SK-N-SH (cell line): ENCODE measurements around the gene RARA. TPM values are rescaled to one million over a fixed set of nuclear protein-coding genes. Genes with fewer than 3 reads are reported as not detected.

Source experiments
- CTCF ChIA-PET: fragments of 300-600, 350-600 bp; formaldehyde crosslinking; extraction: SDS; loops from one replicate; lab custom pipeline; 2021; lab: Yijun Ruan, JAX
- POLR2A ChIA-PET: fragments of 350-600 bp; sonication (Branson Sonifier 250); formaldehyde crosslinking; extraction: SDS; loops from one replicate; lab custom pipeline; 2020; ENCODE audit warnings: antibody characterized with exemption, inconsistent platforms; lab: Yijun Ruan, JAX
- DNase-seq: peaks from one replicate; pipeline ENCODE4 v3.0.0; 2012
- H2AFZ ChIP-seq: fragments of 200-600 bp; sonication (generic); 2 replicates; pipeline ENCODE4 v1.8.1; 2016; ENCODE audit warnings: antibody characterized with exemption, mild to moderate bottlenecking, low read depth
- H3F3A ChIP-seq: fragments of 200-600 bp; sonication (generic); replicated peaks from 2 replicates; pipeline ENCODE3; 2016; ENCODE audit warnings: antibody characterized with exemption, mild to moderate bottlenecking; ENCODE audit not compliant: insufficient read depth
- H3K27ac ChIP-seq, 2 experiments: fragments of 200-500 bp in 1 of 2; fragments of 200-600 bp in 1 of 2; sonication (Bioruptor generic) in 1 of 2; sonication (generic), shearing (Covaris generic) in 1 of 2; 2 replicates each; pipeline versions ENCODE4 v1.5.1 to v1.6.1; 2014 to 2016; ENCODE audit warnings: low read depth in 2 of 2, inconsistent platforms in 1 of 2, low read length in 1 of 2, mild to moderate bottlenecking in 1 of 2, mixed read lengths in 1 of 2
- H3K27me3 ChIP-seq: fragments of 200-600 bp; sonication (generic), shearing (Covaris generic); 2 replicates; pipeline ENCODE4 v1.6.1; 2016; ENCODE audit warnings: mixed run types; ENCODE audit not compliant: insufficient read depth
- H3K36me3 ChIP-seq, 2 experiments: fragments of 200-500 bp in 1 of 2; fragments of 200-600 bp in 1 of 2; sonication (Bioruptor generic) in 1 of 2; sonication (generic) in 1 of 2; replicated peaks in 1 of 2; 2 replicates each; pipeline versions ENCODE3 to v1.5.1; 2014 to 2016; ENCODE audit warnings: low read length in 1 of 2, mild to moderate bottlenecking in 1 of 2; ENCODE audit not compliant: insufficient read depth in 2 of 2, control insufficient read depth in 1 of 2
- H3K4me1 ChIP-seq, 2 experiments: fragments of 200-500 bp in 1 of 2; fragments of 200-600 bp in 1 of 2; sonication (Bioruptor generic) in 1 of 2; sonication (generic), shearing (Covaris generic) in 1 of 2; 2 replicates each; pipeline versions ENCODE4 v1.5.1 to v1.6.1; 2014 to 2016; ENCODE audit warnings: low read depth in 1 of 2, low read length in 1 of 2, mixed run types in 1 of 2; ENCODE audit not compliant: insufficient read depth in 2 of 2, control insufficient read depth in 1 of 2
- H3K4me2 ChIP-seq: fragments of 200-600 bp; sonication (generic), shearing (Covaris generic); 2 replicates; pipeline ENCODE4 v1.6.1; 2017; ENCODE audit warnings: mixed run types
- H3K4me3 ChIP-seq, 2 experiments: fragments of 200-500 bp in 1 of 2; fragments of 200-600 bp in 1 of 2; sonication (Bioruptor generic) in 1 of 2; sonication (generic), shearing (Covaris generic) in 1 of 2; 2 replicates each; pipeline versions ENCODE4 v1.5.1 to v1.8.1; 2014 to 2016; ENCODE audit warnings: low read depth in 2 of 2, inconsistent platforms in 1 of 2, low read length in 1 of 2, mild to moderate bottlenecking in 1 of 2, mixed read lengths in 1 of 2, moderate library complexity in 1 of 2
- H3K79me2 ChIP-seq: fragments of 200-600 bp; sonication (generic); 2 replicates; pipeline ENCODE4 v1.8.1; 2017; ENCODE audit warnings: mild to moderate bottlenecking; ENCODE audit not compliant: insufficient read depth
- H3K9ac ChIP-seq: fragments of 200-600 bp; sonication (generic); 2 replicates; pipeline ENCODE4 v1.6.1; 2017; ENCODE audit warnings: mixed run types
- H3K9me2 ChIP-seq: fragments of 200-600 bp; sonication (generic); 2 replicates; pipeline ENCODE4 v1.6.1; 2017; ENCODE audit warnings: mixed run types
- H3K9me3 ChIP-seq: fragments of 200-600 bp; sonication (generic); 2 replicates; pipeline ENCODE4 v1.6.1; 2017; ENCODE audit warnings: mixed run types, mild to moderate bottlenecking, moderate library complexity
- H4K20me1 ChIP-seq: fragments of 200-600 bp; sonication (generic); 2 replicates; pipeline ENCODE4 v1.6.1; 2017; ENCODE audit warnings: mild to moderate bottlenecking, mixed run types; ENCODE audit not compliant: insufficient read depth
- CHD2 ChIP-seq: fragments of 150-350 bp; IDR thresholded peaks from 2 replicates; pipeline ENCODE4 v1.6.1; 2018; ENCODE audit warnings: low read length; ENCODE audit not compliant: partially characterized antibody
- ELF1 ChIP-seq: IDR thresholded peaks from 2 replicates; pipeline ENCODE4 v1.4.0; 2012
- EP300 ChIP-seq, 2 experiments: IDR thresholded peaks; 2 replicates each; pipeline versions ENCODE4 v1.4.0 to v1.6.1; 2012; ENCODE audit warnings: borderline replicate concordance in 1 of 2, low read depth in 1 of 2, low read length in 1 of 2
- FOXM1 ChIP-seq: IDR thresholded peaks from 2 replicates; pipeline ENCODE4 v1.4.0; 2012; ENCODE audit warnings: low read depth, mild to moderate bottlenecking
- GATA2 ChIP-seq: sonication (generic); formaldehyde crosslinking; IDR thresholded peaks from 2 replicates; pipeline ENCODE4 v1.5.0; 2020; ENCODE audit warnings: mild to moderate bottlenecking, missing genetic modification reagents
- MXI1 ChIP-seq: IDR thresholded peaks from 2 replicates; pipeline ENCODE4 v1.6.1; 2012; ENCODE audit warnings: mild to moderate bottlenecking, low read depth, low read length, improper control_type of control experiment
- NFIC ChIP-seq: IDR thresholded peaks from 2 replicates; pipeline ENCODE4 v1.4.0; 2012; ENCODE audit warnings: borderline replicate concordance
- NRF1 ChIP-seq: IDR thresholded peaks from 2 replicates; pipeline ENCODE4 v1.6.1; 2012; ENCODE audit warnings: low read depth, mild to moderate bottlenecking, low read length
- PBX3 ChIP-seq: IDR thresholded peaks from 2 replicates; pipeline ENCODE4; 2012
- POLR2AphosphoS5 ChIP-seq: IDR thresholded peaks from 2 replicates; pipeline ENCODE4 v1.6.1; 2012; ENCODE audit warnings: low read depth, low read length
- RAD21 ChIP-seq: IDR thresholded peaks from 2 replicates; pipeline ENCODE4 v1.6.1; 2012; ENCODE audit warnings: mild to moderate bottlenecking, low read length
- RCOR1 ChIP-seq: fragments of 150-350 bp; IDR thresholded peaks from 2 replicates; pipeline ENCODE4 v1.6.1; 2017; ENCODE audit warnings: antibody characterized with exemption, low read length
- RXRA ChIP-seq: IDR thresholded peaks from 2 replicates; pipeline ENCODE4 v1.4.0; 2012; ENCODE audit warnings: low read depth, mild to moderate bottlenecking, borderline replicate concordance
- SIN3A ChIP-seq: IDR thresholded peaks from 2 replicates; pipeline ENCODE4 v1.6.1; 2012; ENCODE audit warnings: low read depth, mild to moderate bottlenecking, low read length, moderate library complexity, borderline replicate concordance
- SMC3 ChIP-seq: IDR thresholded peaks from 2 replicates; pipeline ENCODE4 v1.6.1; 2012; ENCODE audit warnings: low read depth, low read length, improper control_type of control experiment
- TAF1 ChIP-seq: IDR thresholded peaks from 2 replicates; pipeline ENCODE4 v1.6.1; 2012; ENCODE audit warnings: low read depth, mild to moderate bottlenecking, low read length, moderate library complexity, borderline replicate concordance
- TCF12 ChIP-seq: IDR thresholded peaks from 2 replicates; pipeline ENCODE4 v1.4.0; 2012
- WGBS: methylation state at CpG from one replicate; pipeline ENCODE4 v1.1.6; 2017; ENCODE audit warnings: low lambda C conversion rate; 5-methylcytosine and 5-hydroxymethylcytosine counted together
- polyA plus RNA-seq, 3 experiments: library from polyadenylated mRNA; depleted of rRNA; stranded (reverse); fragments of >200 nt; gene quantifications; 2 replicates each; pipeline ENCODE4 v1.2.3, GENCODE V29; 2012
- TF ChIP-seq, protein P1 (sequence below): IDR thresholded peaks from 2 replicates; pipeline ENCODE4 v1.4.0; 2012; ENCODE audit warnings: low read depth

Gene RARA
- polyA plus RNA-seq (2012; rRNA removed), result 8.9 and 13.3 TPM in 2 replicates
- 6.9 and 9.6 TPM in 2 replicates for polyA plus RNA-seq (2012; cell fraction: cytosol; rRNA removed)
- polyA plus RNA-seq (2012; cell fraction: nucleus; rRNA removed), result 13.2 and 15.0 TPM in 2 replicates

DNA sequence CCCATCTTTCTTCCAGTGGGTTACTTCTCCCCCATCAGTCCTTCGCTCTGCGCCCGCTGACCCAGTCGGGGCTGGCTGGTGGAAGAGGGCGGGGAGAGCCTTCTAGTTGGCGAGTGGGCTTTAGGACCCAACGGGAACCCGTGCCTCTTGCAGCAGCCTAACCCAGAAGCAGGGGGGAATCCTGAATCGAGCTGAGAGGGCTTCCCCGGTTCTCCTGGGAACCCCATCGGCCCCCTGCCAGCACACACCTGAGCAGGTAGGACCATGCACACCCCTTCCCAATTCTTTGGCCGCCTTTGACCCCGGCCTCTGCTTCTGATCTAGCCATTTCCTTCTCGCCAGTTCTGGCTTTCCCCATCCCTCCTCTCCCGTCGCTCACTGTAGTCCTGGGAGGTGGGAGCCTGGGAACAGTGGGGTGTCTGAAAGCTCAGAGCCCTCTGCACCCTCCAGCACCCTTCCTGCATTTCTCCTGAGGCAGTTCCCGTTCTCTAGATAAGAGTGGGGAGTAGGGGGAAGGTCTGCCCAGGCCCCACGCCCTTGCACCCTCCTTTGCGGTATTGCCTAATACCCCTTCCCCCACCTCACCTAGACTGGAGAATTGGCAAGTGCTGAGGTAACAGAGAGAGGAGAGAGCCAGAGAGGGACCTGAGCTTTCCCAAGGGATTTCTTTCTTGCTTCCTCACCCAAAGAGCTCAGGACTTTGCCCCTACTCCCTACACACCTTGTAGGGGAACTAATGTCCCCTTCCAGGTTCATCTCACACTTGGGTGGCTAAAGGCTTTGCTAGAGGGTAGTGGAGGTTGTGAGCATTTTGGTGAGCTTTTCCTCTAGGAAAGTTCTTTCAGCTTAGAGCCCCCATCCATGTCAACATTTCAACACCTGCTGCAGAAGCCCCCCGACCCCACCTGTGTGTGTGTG is at the start of gene RARA:
Gene RARA, plus strand, starts transcription at position 150 of the 918 bp plus-strand sequence. CDS start 22,039 bp downstream, outside the sequence.
- ChIA-PET CTCF (interaction anchor here (0.6 to 57.6 kb wide), 9 partner anchors 4 to 224 kb away, joined by 3 to 1706 read pairs (median 4); partner anchors contain the start of genes CDC6, GJD3, RARA and WIPF2), POLR2A (interaction anchor here (0.6 to 3.9 kb wide), 9 partner anchors 8 to 233 kb away, joined by 3 to 27 read pairs (median 4); no protein-coding TSS in a partner anchor)
- peak; percentile 27 for TF ChIP-seq RAD21
- peak; percentile 39; the same call in 1 of the 2 replicates for TF ChIP-seq TAF1
- TF ChIP-seq ELF1, result no peak
- peak; percentile 66; the same call in 1 of the 2 replicates for TF ChIP-seq TCF12
- TF ChIP-seq, protein P1, sequence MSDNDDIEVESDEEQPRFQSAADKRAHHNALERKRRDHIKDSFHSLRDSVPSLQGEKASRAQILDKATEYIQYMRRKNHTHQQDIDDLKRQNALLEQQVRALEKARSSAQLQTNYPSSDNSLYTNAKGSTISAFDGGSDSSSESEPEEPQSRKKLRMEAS, result 0 out of 2 replicates have a peak, but pooled peaks have one; percentile 49
- TF ChIP-seq RCOR1, result no peak
- peak; percentile 72; the same call in 1 of the 2 replicates for TF ChIP-seq SIN3A
- no peak for TF ChIP-seq EP300 (IDR thresholded peaks at IDR 0.05; ENCODE audit: borderline replicate concordance in 1 of 2, low read depth in 1 of 2, low read length in 1 of 2)
- 0 out of 2 replicates have a peak, but pooled peaks have one; percentile 24 for TF ChIP-seq GATA2 (CRISPR knock-in tag)
- no peak for TF ChIP-seq FOXM1
- peak; percentile 51 for TF ChIP-seq NFIC
- peak; percentile 61 for TF ChIP-seq CHD2
- peak; percentile 49 for TF ChIP-seq PBX3
- peak; percentile 14; the same call in 1 of the 2 replicates for TF ChIP-seq SMC3
- peak; percentile 35; the same call in 1 of the 2 replicates for TF ChIP-seq MXI1
- no peak for TF ChIP-seq NRF1
- no peak for TF ChIP-seq POLR2AphosphoS5
- TF ChIP-seq RXRA, result no peak
- Histone ChIP-seq H3K36me3 (no peaks in the 10 kb centered on the region), H3K4me3 (peak within 1 kb of the TSS; percentile 65 to 69), H3K9me3 (no peaks in the 10 kb centered on the region), H3K27ac (peak within 1 kb of the TSS; percentile 95 to 99), H2AFZ (no peak within 1 kb of the TSS), H3K79me2 (peaks cover 13% of the 10 kb centered on the region; the same call in 1 of the 2 replicates), H3K27me3 (no peaks in the 10 kb centered on the region), H3K4me1 (peaks cover 69 to 90% of the 10 kb centered on the region in 2 experiments), H3K4me2 (peak within 1 kb of the TSS; percentile 81), H3F3A (peaks cover 59% of the 10 kb centered on the region), H3K9me2 (no peaks in the 10 kb centered on the region), H4K20me1 (no peaks in the 10 kb centered on the region), H3K9ac (peak within 1 kb of the TSS; percentile 58)
- WGBS, result 19% methylated on average over 18 of the region's 20 CpGs
- peak; percentile 67 for DNase-seq
